HEK293 (cell line): Measurements from ENCODE around the gene RANBP3L.

Source experiments
- CTCF ChIA-PET: fragments of 350-600 bp; formaldehyde crosslinking; extraction: SDS; loops from one replicate; lab custom pipeline; 2021; ENCODE audit warnings: antibody characterized with exemption; lab: Yijun Ruan, JAX
- POLR2A ChIA-PET: fragments of 300-600 bp; formaldehyde crosslinking; extraction: SDS; loops from one replicate; lab custom pipeline; 2020; ENCODE audit warnings: antibody characterized with exemption, inconsistent platforms; lab: Yijun Ruan, JAX
- H3K27ac ChIP-seq: fragments of 200-500 bp; sonication (Bioruptor generic); 2 replicates; pipeline ENCODE4 v1.5.1; 2014; ENCODE audit warnings: low read depth, low read length, control low read depth, inconsistent platforms; ENCODE audit errors: extremely low read depth
- H3K36me3 ChIP-seq, 2 experiments: fragments of 200-500 bp in 1 of 2; sonication (Bioruptor generic) in 1 of 2; 1 replicate in 1 of 2; 2 replicates in 1 of 2; pipeline ENCODE4 v1.5.1; 2014 to 2017; ENCODE audit warnings: inconsistent platforms in 2 of 2, low read length in 2 of 2; ENCODE audit not compliant: control insufficient read depth in 2 of 2, insufficient read depth in 1 of 2
- H3K4me1 ChIP-seq: fragments of 200-500 bp; sonication (Bioruptor generic); 2 replicates; pipeline ENCODE4 v1.5.1; 2014; ENCODE audit warnings: mild to moderate bottlenecking, low read length, inconsistent platforms; ENCODE audit not compliant: control insufficient read depth, insufficient read depth
- H3K4me3 ChIP-seq: 2 replicates; pipeline ENCODE4 v1.5.1; 2011; ENCODE audit warnings: low read depth, mild to moderate bottlenecking, control low read depth, low read length, moderate library complexity
- H3K9me3 ChIP-seq: fragments of 200-500 bp; sonication (Bioruptor generic); 2 replicates; pipeline ENCODE4 v1.5.1; 2014; ENCODE audit warnings: low read depth, low read length, inconsistent platforms; ENCODE audit not compliant: control insufficient read depth, insufficient read depth
- BCL11A ChIP-seq: fragments of 450-650 bp; formaldehyde crosslinking; IDR thresholded peaks from 2 replicates; pipeline ENCODE4 v1.5.1; 2016; ENCODE audit warnings: low read depth, missing biosample characterization, missing genetic modification characterization
- SP3 ChIP-seq: fragments of 450-650 bp; formaldehyde crosslinking; IDR thresholded peaks from 2 replicates; pipeline ENCODE4 v1.5.1; 2016; ENCODE audit warnings: missing biosample characterization, missing genetic modification characterization
- TRIM28 ChIP-seq: IDR thresholded peaks from 2 replicates; pipeline ENCODE4 v1.6.1; 2011; ENCODE audit warnings: low read length, control low read depth, borderline replicate concordance
- ZBTB8A ChIP-seq: fragments of 450-650 bp; formaldehyde crosslinking; IDR thresholded peaks from 2 replicates; pipeline ENCODE4 v1.5.1; 2016; ENCODE audit warnings: missing biosample characterization, missing genetic modification characterization
- ZNF140 ChIP-seq: fragments of 450-650 bp; formaldehyde crosslinking; IDR thresholded peaks from 2 replicates; pipeline ENCODE4 v1.5.1; 2016; ENCODE audit warnings: missing biosample characterization, missing genetic modification characterization
- ZNF155 ChIP-seq: fragments of 450-650 bp; formaldehyde crosslinking; IDR thresholded peaks from 2 replicates; pipeline ENCODE4 v1.5.1; 2016; ENCODE audit warnings: missing biosample characterization, missing genetic modification characterization
- ZNF2 ChIP-seq: fragments of 450-650 bp; formaldehyde crosslinking; IDR thresholded peaks from 2 replicates; pipeline ENCODE4 v1.5.1; 2016; ENCODE audit warnings: missing biosample characterization, missing genetic modification characterization
- ZNF202 ChIP-seq: fragments of 450-650 bp; formaldehyde crosslinking; IDR thresholded peaks from 2 replicates; pipeline ENCODE4 v1.5.1; 2016; ENCODE audit warnings: missing biosample characterization, missing genetic modification characterization, borderline replicate concordance
- ZNF274 ChIP-seq, 2 experiments: fragments of 200-500 bp in 1 of 2; fragments of 450-650 bp in 1 of 2; sonication (Bioruptor generic) in 1 of 2; formaldehyde crosslinking in 1 of 2; IDR thresholded peaks; 2 replicates each; pipeline versions ENCODE4 v1.5.1 to v1.6.1; 2014 to 2016; ENCODE audit warnings: borderline replicate concordance in 1 of 2, inconsistent platforms in 1 of 2, low read length in 1 of 2, missing biosample characterization in 1 of 2, missing genetic modification characterization in 1 of 2
- ZNF404 ChIP-seq: fragments of 450-650 bp; formaldehyde crosslinking; IDR thresholded peaks from 2 replicates; pipeline ENCODE4 v1.5.1; 2017; ENCODE audit warnings: missing biosample characterization, missing genetic modification characterization
- ZNF433 ChIP-seq: fragments of 450-650 bp; formaldehyde crosslinking; IDR thresholded peaks from 2 replicates; pipeline ENCODE4 v1.5.1; 2016; ENCODE audit warnings: missing biosample characterization, missing genetic modification characterization, low read depth
- ZNF558 ChIP-seq: fragments of 450-650 bp; formaldehyde crosslinking; IDR thresholded peaks from 2 replicates; pipeline ENCODE4 v1.5.1; 2016; ENCODE audit warnings: missing biosample characterization, missing genetic modification characterization
- TF ChIP-seq, protein P1 (sequence below): fragments of 450-650 bp; formaldehyde crosslinking; IDR thresholded peaks from 2 replicates; pipeline ENCODE4 v1.5.1; 2017; ENCODE audit warnings: missing biosample characterization, missing genetic modification characterization
- TF ChIP-seq, protein P2 (sequence below): fragments of 450-650 bp; formaldehyde crosslinking; IDR thresholded peaks from 2 replicates; pipeline ENCODE4 v1.5.1; 2016; ENCODE audit warnings: missing biosample characterization, missing genetic modification characterization, borderline replicate concordance
- TF ChIP-seq, protein P3 (sequence below): fragments of 450-650 bp; formaldehyde crosslinking; IDR thresholded peaks from 2 replicates; pipeline ENCODE4 v1.5.1; 2016; ENCODE audit warnings: missing biosample characterization, missing genetic modification characterization, borderline replicate concordance
- TF ChIP-seq, protein P4 (sequence below): fragments of 450-650 bp; formaldehyde crosslinking; IDR thresholded peaks from 2 replicates; pipeline ENCODE4 v1.5.1; 2016; ENCODE audit warnings: missing biosample characterization, missing genetic modification characterization
- TF ChIP-seq, protein P5 (sequence below): fragments of 450-650 bp; formaldehyde crosslinking; conservative IDR thresholded peaks from 2 replicates; pipeline ENCODE4 v1.5.1; 2016; ENCODE audit warnings: low read depth, missing biosample characterization, missing genetic modification characterization

RANBP3L gene

DNA sequence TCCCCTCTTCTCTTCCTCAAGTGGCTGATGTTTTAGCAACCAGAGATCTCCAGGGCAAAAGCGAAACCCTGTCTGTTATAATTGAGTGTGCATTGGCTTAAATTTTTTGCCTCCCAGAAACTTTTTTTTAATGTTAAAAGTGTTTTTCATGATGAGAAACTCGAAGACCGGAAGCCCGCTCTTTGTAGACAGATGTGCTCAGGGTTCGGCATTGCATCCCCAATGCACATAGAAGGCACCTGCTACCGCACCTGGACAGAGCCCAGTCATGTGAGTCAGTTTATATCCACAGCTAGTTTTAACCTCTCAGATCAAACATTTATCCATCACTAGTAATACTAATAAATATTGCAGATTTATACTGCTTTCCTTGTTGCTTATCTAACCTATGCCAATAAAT is 40.5 kb downstream of the RANBP3L start:
- Histone ChIP-seq H3K4me1 (no peaks in the 10 kb centered on the region), H3K36me3 (no peaks in the 10 kb centered on the region), H3K4me3 (no peak overlapping the region), H3K9me3 (no peaks in the 10 kb centered on the region), H3K27ac (no peak overlapping the region)
- ChIA-PET POLR2A (no interaction called here), CTCF (interaction anchor here (0.7 to 2.8 kb wide), 4 partner anchors 45 to 989 kb away, joined by 3 to 11 read pairs (median 4); no protein-coding TSS in a partner anchor)
- TF ChIP-seq ZNF202 (tag by site-specific recombination) (no peak), ZNF140 (no peak), ZNF2 (tag by site-specific recombination) (no peak), ZNF558 (tag by site-specific recombination) (no peak), SP3 (no peak), TRIM28 (no peak), ZNF155 (tag by site-specific recombination) (no peak), ZBTB8A (no peak), BCL11A (tag by site-specific recombination) (no peak), ZNF433 (tag by site-specific recombination) (no peak), ZNF274 (IDR thresholded peaks at IDR 0.05; ENCODE audit: low read length) (no peak), ZNF274 (tag by site-specific recombination; IDR thresholded peaks at IDR 0.05; ENCODE audit: borderline replicate concordance) (no peak), ZNF404 (tag by site-specific recombination) (no peak)
- TF ChIP-seq, protein P1, sequence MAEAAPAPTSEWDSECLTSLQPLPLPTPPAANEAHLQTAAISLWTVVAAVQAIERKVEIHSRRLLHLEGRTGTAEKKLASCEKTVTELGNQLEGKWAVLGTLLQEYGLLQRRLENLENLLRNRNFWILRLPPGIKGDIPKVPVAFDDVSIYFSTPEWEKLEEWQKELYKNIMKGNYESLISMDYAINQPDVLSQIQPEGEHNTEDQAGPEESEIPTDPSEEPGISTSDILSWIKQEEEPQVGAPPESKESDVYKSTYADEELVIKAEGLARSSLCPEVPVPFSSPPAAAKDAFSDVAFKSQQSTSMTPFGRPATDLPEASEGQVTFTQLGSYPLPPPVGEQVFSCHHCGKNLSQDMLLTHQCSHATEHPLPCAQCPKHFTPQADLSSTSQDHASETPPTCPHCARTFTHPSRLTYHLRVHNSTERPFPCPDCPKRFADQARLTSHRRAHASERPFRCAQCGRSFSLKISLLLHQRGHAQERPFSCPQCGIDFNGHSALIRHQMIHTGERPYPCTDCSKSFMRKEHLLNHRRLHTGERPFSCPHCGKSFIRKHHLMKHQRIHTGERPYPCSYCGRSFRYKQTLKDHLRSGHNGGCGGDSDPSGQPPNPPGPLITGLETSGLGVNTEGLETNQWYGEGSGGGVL: no peak
- TF ChIP-seq, protein P2, sequence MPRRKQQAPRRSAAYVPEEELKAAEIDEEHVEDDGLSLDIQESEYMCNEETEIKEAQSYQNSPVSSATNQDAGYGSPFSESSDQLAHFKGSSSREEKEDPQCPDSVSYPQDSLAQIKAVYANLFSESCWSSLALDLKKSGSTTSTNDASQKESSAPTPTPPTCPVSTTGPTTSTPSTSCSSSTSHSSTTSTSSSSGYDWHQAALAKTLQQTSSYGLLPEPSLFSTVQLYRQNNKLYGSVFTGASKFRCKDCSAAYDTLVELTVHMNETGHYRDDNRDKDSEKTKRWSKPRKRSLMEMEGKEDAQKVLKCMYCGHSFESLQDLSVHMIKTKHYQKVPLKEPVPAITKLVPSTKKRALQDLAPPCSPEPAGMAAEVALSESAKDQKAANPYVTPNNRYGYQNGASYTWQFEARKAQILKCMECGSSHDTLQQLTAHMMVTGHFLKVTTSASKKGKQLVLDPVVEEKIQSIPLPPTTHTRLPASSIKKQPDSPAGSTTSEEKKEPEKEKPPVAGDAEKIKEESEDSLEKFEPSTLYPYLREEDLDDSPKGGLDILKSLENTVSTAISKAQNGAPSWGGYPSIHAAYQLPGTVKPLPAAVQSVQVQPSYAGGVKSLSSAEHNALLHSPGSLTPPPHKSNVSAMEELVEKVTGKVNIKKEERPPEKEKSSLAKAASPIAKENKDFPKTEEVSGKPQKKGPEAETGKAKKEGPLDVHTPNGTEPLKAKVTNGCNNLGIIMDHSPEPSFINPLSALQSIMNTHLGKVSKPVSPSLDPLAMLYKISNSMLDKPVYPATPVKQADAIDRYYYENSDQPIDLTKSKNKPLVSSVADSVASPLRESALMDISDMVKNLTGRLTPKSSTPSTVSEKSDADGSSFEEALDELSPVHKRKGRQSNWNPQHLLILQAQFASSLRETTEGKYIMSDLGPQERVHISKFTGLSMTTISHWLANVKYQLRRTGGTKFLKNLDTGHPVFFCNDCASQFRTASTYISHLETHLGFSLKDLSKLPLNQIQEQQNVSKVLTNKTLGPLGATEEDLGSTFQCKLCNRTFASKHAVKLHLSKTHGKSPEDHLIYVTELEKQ: no peak
- TF ChIP-seq, protein P3, sequence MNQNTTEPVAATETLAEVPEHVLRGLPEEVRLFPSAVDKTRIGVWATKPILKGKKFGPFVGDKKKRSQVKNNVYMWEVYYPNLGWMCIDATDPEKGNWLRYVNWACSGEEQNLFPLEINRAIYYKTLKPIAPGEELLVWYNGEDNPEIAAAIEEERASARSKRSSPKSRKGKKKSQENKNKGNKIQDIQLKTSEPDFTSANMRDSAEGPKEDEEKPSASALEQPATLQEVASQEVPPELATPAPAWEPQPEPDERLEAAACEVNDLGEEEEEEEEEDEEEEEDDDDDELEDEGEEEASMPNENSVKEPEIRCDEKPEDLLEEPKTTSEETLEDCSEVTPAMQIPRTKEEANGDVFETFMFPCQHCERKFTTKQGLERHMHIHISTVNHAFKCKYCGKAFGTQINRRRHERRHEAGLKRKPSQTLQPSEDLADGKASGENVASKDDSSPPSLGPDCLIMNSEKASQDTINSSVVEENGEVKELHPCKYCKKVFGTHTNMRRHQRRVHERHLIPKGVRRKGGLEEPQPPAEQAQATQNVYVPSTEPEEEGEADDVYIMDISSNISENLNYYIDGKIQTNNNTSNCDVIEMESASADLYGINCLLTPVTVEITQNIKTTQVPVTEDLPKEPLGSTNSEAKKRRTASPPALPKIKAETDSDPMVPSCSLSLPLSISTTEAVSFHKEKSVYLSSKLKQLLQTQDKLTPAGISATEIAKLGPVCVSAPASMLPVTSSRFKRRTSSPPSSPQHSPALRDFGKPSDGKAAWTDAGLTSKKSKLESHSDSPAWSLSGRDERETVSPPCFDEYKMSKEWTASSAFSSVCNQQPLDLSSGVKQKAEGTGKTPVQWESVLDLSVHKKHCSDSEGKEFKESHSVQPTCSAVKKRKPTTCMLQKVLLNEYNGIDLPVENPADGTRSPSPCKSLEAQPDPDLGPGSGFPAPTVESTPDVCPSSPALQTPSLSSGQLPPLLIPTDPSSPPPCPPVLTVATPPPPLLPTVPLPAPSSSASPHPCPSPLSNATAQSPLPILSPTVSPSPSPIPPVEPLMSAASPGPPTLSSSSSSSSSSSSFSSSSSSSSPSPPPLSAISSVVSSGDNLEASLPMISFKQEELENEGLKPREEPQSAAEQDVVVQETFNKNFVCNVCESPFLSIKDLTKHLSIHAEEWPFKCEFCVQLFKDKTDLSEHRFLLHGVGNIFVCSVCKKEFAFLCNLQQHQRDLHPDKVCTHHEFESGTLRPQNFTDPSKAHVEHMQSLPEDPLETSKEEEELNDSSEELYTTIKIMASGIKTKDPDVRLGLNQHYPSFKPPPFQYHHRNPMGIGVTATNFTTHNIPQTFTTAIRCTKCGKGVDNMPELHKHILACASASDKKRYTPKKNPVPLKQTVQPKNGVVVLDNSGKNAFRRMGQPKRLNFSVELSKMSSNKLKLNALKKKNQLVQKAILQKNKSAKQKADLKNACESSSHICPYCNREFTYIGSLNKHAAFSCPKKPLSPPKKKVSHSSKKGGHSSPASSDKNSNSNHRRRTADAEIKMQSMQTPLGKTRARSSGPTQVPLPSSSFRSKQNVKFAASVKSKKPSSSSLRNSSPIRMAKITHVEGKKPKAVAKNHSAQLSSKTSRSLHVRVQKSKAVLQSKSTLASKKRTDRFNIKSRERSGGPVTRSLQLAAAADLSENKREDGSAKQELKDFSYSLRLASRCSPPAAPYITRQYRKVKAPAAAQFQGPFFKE: no peak
- TF ChIP-seq, protein P4, sequence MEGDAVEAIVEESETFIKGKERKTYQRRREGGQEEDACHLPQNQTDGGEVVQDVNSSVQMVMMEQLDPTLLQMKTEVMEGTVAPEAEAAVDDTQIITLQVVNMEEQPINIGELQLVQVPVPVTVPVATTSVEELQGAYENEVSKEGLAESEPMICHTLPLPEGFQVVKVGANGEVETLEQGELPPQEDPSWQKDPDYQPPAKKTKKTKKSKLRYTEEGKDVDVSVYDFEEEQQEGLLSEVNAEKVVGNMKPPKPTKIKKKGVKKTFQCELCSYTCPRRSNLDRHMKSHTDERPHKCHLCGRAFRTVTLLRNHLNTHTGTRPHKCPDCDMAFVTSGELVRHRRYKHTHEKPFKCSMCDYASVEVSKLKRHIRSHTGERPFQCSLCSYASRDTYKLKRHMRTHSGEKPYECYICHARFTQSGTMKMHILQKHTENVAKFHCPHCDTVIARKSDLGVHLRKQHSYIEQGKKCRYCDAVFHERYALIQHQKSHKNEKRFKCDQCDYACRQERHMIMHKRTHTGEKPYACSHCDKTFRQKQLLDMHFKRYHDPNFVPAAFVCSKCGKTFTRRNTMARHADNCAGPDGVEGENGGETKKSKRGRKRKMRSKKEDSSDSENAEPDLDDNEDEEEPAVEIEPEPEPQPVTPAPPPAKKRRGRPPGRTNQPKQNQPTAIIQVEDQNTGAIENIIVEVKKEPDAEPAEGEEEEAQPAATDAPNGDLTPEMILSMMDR (tag by site-specific recombination): no peak
- TF ChIP-seq, protein P5, sequence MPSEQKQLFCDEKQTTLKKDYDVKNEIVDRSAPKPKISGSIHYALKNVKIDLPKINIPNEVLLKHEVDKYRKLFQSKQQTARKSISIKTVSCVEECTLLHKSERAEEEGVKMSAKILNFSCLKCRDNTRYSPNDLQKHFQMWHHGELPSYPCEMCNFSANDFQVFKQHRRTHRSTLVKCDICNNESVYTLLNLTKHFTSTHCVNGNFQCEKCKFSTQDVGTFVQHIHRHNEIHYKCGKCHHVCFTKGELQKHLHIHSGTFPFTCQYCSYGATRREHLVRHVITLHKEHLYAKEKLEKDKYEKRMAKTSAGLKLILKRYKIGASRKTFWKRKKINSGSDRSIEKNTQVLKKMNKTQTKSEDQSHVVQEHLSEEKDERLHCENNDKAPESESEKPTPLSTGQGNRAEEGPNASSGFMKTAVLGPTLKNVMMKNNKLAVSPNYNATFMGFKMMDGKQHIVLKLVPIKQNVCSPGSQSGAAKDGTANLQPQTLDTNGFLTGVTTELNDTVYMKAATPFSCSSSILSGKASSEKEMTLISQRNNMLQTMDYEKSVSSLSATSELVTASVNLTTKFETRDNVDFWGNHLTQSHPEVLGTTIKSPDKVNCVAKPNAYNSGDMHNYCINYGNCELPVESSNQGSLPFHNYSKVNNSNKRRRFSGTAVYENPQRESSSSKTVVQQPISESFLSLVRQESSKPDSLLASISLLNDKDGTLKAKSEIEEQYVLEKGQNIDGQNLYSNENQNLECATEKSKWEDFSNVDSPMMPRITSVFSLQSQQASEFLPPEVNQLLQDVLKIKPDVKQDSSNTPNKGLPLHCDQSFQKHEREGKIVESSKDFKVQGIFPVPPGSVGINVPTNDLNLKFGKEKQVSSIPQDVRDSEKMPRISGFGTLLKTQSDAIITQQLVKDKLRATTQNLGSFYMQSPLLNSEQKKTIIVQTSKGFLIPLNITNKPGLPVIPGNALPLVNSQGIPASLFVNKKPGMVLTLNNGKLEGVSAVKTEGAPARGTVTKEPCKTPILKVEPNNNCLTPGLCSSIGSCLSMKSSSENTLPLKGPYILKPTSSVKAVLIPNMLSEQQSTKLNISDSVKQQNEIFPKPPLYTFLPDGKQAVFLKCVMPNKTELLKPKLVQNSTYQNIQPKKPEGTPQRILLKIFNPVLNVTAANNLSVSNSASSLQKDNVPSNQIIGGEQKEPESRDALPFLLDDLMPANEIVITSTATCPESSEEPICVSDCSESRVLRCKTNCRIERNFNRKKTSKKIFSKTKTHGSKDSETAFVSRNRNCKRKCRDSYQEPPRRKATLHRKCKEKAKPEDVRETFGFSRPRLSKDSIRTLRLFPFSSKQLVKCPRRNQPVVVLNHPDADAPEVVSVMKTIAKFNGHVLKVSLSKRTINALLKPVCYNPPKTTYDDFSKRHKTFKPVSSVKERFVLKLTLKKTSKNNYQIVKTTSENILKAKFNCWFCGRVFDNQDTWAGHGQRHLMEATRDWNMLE (tag by site-specific recombination): no peak
